NCI-H2081 treated with DMSO at 0.1 percent for 48 hours (cell line): ENCODE measurements around the gene DSG3.
"Not testable (repeated sequence)": the region's sequence is repeated elsewhere in the genome, so short reads cannot be mapped to it uniquely, and the experiment has no call there.

ENCODE experiments used
- DNase-seq: peaks from one replicate; lab custom pipeline; 2025; lab: John Stamatoyannopoulos, UW

Gene DSG3

GRCh38 chr18:31493171-31493570, 45.6 kb downstream of the DSG3 start:
- DNase-seq, result no peak

GRCh38 chr18:31493941-31494340, 46.4 kb downstream of the DSG3 start:
- DNase-seq, result no peak

- DNase-seq, result not testable (repeated sequence)
These were observed 47.2 kb downstream of the DSG3 start for GRCh38 chr18:31494705-31495244.

- no peak for DNase-seq
These were observed 49.9 kb downstream of the DSG3 start for GRCh38 chr18:31497404-31497835.

- no peak for DNase-seq
These were observed 50.5 kb downstream of the DSG3 start, which contains the start of gene DSG2 for GRCh38 chr18:31497836-31498573. Gene DSG2, plus strand, starts transcription at chr18:31498177. Its CDS starts 75 bp downstream, at chr18:31498252.

GRCh38 chr18:31498574-31499524, 51.3 kb downstream of the DSG3 start:
- DNase-seq, result no peak

- no peak for DNase-seq
These were observed 52.6 kb downstream of the DSG3 start for GRCh38 chr18:31500051-31500688.

GRCh38 chr18:31503011-31503410, 55.5 kb downstream of the DSG3 start:
- DNase-seq, result no peak

GRCh38 chr18:31504455-31505147, 57.1 kb downstream of the DSG3 start:
- no peak for DNase-seq

- no peak for DNase-seq
These were observed 57.6 kb downstream of the DSG3 start for GRCh38 chr18:31505156-31505555.

GRCh38 chr18:31506024-31506742, 58.6 kb downstream of the DSG3 start:
- no peak for DNase-seq

GRCh38 chr18:31507124-31507523, 59.6 kb downstream of the DSG3 start:
- not testable (repeated sequence) for DNase-seq

GRCh38 chr18:31508781-31509180, 61.2 kb downstream of the DSG3 start:
- DNase-seq, result no peak

- no peak for DNase-seq
These were observed 62.0 kb downstream of the DSG3 start for GRCh38 chr18:31509571-31509970.

- no peak for DNase-seq
These were observed 62.8 kb downstream of the DSG3 start for GRCh38 chr18:31510319-31510718.

- DNase-seq, result no peak
These were observed 63.6 kb downstream of the DSG3 start for GRCh38 chr18:31511098-31511497.

GRCh38 chr18:31512203-31512764, 64.7 kb downstream of the DSG3 start:
- no peak for DNase-seq

- DNase-seq, result no peak
These were observed 65.8 kb downstream of the DSG3 start for GRCh38 chr18:31513189-31513935.

- DNase-seq, result no peak
These were observed 68.9 kb downstream of the DSG3 start for GRCh38 chr18:31516437-31516836.

- DNase-seq, result no peak
These were observed 78.8 kb downstream of the DSG3 start for GRCh38 chr18:31526374-31526773.
